Thymus (tissue), 14 donors: ENCODE data around the gene OR7A5. TPM values are rescaled to one million over a fixed set of nuclear protein-coding genes. Genes with fewer than 3 reads are reported as not detected.

Experiments used
- DNase-seq, 9 donors: peaks; one replicate each; pipeline ENCODE4 v3.0.0-alpha.2; 2013; ENCODE audit warnings: low spot score in 9 of 9, low read depth in 6 of 9, missing footprints in 1 of 9
- H3K27ac ChIP-seq, 2 donors: one replicate each; pipeline ENCODE4 v1.5.1; 2013; ENCODE audit warnings: control low read depth in 1 of 2, low read depth in 1 of 2, low read length in 1 of 2, mild to moderate bottlenecking in 1 of 2, moderate library complexity in 1 of 2
- H3K27me3 ChIP-seq, 2 donors: one replicate each; pipeline ENCODE4 v1.5.1; 2013; ENCODE audit warnings: low read length in 1 of 2; ENCODE audit not compliant: control insufficient read depth in 2 of 2, insufficient read depth in 1 of 2
- H3K36me3 ChIP-seq, 2 donors: one replicate each; pipeline ENCODE4 v1.5.1; 2013; ENCODE audit warnings: low read length in 1 of 2, mild to moderate bottlenecking in 1 of 2, moderate library complexity in 1 of 2; ENCODE audit not compliant: control insufficient read depth in 2 of 2, insufficient read depth in 2 of 2
- H3K4me1 ChIP-seq, 2 donors: one replicate each; pipeline ENCODE4 v1.5.1; 2013; ENCODE audit warnings: low read length in 2 of 2; ENCODE audit not compliant: control insufficient read depth in 2 of 2, insufficient read depth in 2 of 2
- H3K4me3 ChIP-seq, 2 donors: one replicate each; pipeline ENCODE4 v1.5.1; 2013; ENCODE audit warnings: low read length in 2 of 2, control low read depth in 1 of 2, mild to moderate bottlenecking in 1 of 2
- H3K9me3 ChIP-seq, 2 donors: one replicate each; pipeline ENCODE4 v1.5.1; 2013; ENCODE audit warnings: low read length in 1 of 2, mild to moderate bottlenecking in 1 of 2; ENCODE audit not compliant: control insufficient read depth in 2 of 2, insufficient read depth in 1 of 2
- WGBS: extraction: QIAGEN DNeasy Blood & Tissue Kit; methylation state at CpG from one replicate; pipeline ENCODE4 v1.1.7; 2013; 5-methylcytosine and 5-hydroxymethylcytosine counted together
- long read RNA-seq, 10 donors: transcript quantifications; one replicate each; lab custom pipeline, GENCODE V29; 2026
- polyA plus RNA-seq: library from polyadenylated mRNA; stranded (reverse); fragments of 200-250 nt; gene quantifications from one replicate; pipeline ENCODE4 v1.2.3, GENCODE V29; 2013
- total RNA-seq: library from RNA; stranded (reverse); fragments of 120-200 nt; gene quantifications from one replicate; pipeline ENCODE4 v1.2.4, GENCODE V29; 2013
- donor health status: healthy.

Gene OR7A5
- total RNA-seq (not detected), polyA plus RNA-seq (0.16 TPM)
- long read RNA-seq, donor 1 = 0 reads
- long read RNA-seq, donor 2 = 0 reads
- long read RNA-seq, donor 3 = 0 reads
- long read RNA-seq, donor 4 = 0 reads
- long read RNA-seq, donor 5 = 0 reads
- long read RNA-seq, donor 6 = 0 reads
- long read RNA-seq, donor 7 = 0 reads
- long read RNA-seq, donor 8, partial matches to known transcripts = 0 of 1 reads
- long read RNA-seq, donor 8, other reads (novel, unspliced or antisense) = 0 of 1 reads
- long read RNA-seq, donor 9 = 0 reads
- long read RNA-seq, donor 10 = 0 reads

GRCh38 chr19:14835011-14835410 lies at the start of gene OR7A5, which contains the start of gene OR7C1:
Gene OR7A5, minus strand, starts transcription at chr19:14835185. Its CDS starts 6,944 bp downstream, at chr19:14828241.
Gene OR7C1, minus strand, starts transcription at chr19:14835185. Its CDS starts 35,049 bp downstream, at chr19:14800136.
- no peak for DNase-seq
- Histone ChIP-seq H3K36me3 (no peaks in the 10 kb centered on the region), H3K9me3 (no peaks in the 10 kb centered on the region), H3K4me3 (no peak within 1 kb of the TSS), H3K27me3 (no peaks in the 10 kb centered on the region), H3K4me1 (no peaks in the 10 kb centered on the region), H3K27ac (no peak within 1 kb of the TSS)
- WGBS = 82% methylated on average over 1 of the region's 1 CpG

- WGBS = 79% methylated on average over 4 of the region's 4 CpGs
Observed at GRCh38 chr19:14871619-14872230, 36.7 kb upstream of the OR7A5 start.

GRCh38 chr19:14868497-14868896 lies 33.5 kb upstream of the OR7A5 start:
- DNase-seq = no peak
- H3K36me3 ChIP-seq = no peaks in the 10 kb centered on the region
- H3K27ac ChIP-seq = no peak overlapping the region
- no peaks in the 10 kb centered on the region for H3K4me1 ChIP-seq
- no peaks in the 10 kb centered on the region for H3K27me3 ChIP-seq
- no peaks in the 10 kb centered on the region for H3K9me3 ChIP-seq
- H3K4me3 ChIP-seq = no peak overlapping the region
- 95% methylated on average over 5 of the region's 5 CpGs for WGBS

More at GRCh38 chr19:14871619-14872230, 36.7 kb upstream of the OR7A5 start:
- H3K27me3 ChIP-seq = no peaks in the 10 kb centered on the region
- DNase-seq = peak in 2 of 9 donors; percentile 4
- H3K27ac ChIP-seq = no peak overlapping the region
- no peak overlapping the region for H3K4me3 ChIP-seq
- H3K36me3 ChIP-seq = no peaks in the 10 kb centered on the region
- H3K9me3 ChIP-seq = no peaks in the 10 kb centered on the region
- no peaks in the 10 kb centered on the region for H3K4me1 ChIP-seq

GRCh38 chr19:14848822-14849221 lies 13.8 kb upstream of the OR7A5 start, which contains the start of gene OR7A10:
Gene OR7A10, minus strand, starts transcription at chr19:14848922. Its CDS starts 7,045 bp downstream, at chr19:14841877.
- 95% methylated on average over 5 of the region's 5 CpGs for WGBS

GRCh38 chr19:14843578-14843977 lies 8.6 kb upstream of the OR7A5 start:
- no peak overlapping the region for H3K4me3 ChIP-seq
- no peak for DNase-seq
- H3K27ac ChIP-seq = no peak overlapping the region
- H3K27me3 ChIP-seq = no peaks in the 10 kb centered on the region
- WGBS = 84% methylated on average over 6 of the region's 6 CpGs
- H3K36me3 ChIP-seq = no peaks in the 10 kb centered on the region
- H3K4me1 ChIP-seq = no peaks in the 10 kb centered on the region
- no peaks in the 10 kb centered on the region for H3K9me3 ChIP-seq

More at GRCh38 chr19:14848822-14849221, 13.8 kb upstream of the OR7A5 start, which contains the start of gene OR7A10:
- no peaks in the 10 kb centered on the region for H3K27me3 ChIP-seq
- no peaks in the 10 kb centered on the region for H3K4me1 ChIP-seq
- no peaks in the 10 kb centered on the region for H3K9me3 ChIP-seq
- no peaks in the 10 kb centered on the region for H3K36me3 ChIP-seq
- no peak within 1 kb of the TSS for H3K4me3 ChIP-seq
- H3K27ac ChIP-seq = no peak within 1 kb of the TSS
- no peak for DNase-seq

GRCh38 chr19:14843169-14843568 lies 8.2 kb upstream of the OR7A5 start:
- no peak overlapping the region for H3K4me3 ChIP-seq
- WGBS = 81% methylated on average over 2 of the region's 2 CpGs
- H3K4me1 ChIP-seq = no peaks in the 10 kb centered on the region
- H3K27ac ChIP-seq = no peak overlapping the region
- no peaks in the 10 kb centered on the region for H3K36me3 ChIP-seq
- no peaks in the 10 kb centered on the region for H3K27me3 ChIP-seq
- H3K9me3 ChIP-seq = no peaks in the 10 kb centered on the region
- DNase-seq = no peak

GRCh38 chr19:14840206-14840605 lies 5.2 kb upstream of the OR7A5 start:
- Histone ChIP-seq H3K27ac (no peak overlapping the region), H3K36me3 (no peaks in the 10 kb centered on the region), H3K4me1 (no peaks in the 10 kb centered on the region), H3K9me3 (no peaks in the 10 kb centered on the region), H3K27me3 (no peaks in the 10 kb centered on the region), H3K4me3 (no peak overlapping the region)
- WGBS = 77% methylated on average over 1 of the region's 1 CpG
- DNase-seq = no peak

- no peaks in the 10 kb centered on the region for H3K4me1 ChIP-seq
- DNase-seq = no peak
- H3K36me3 ChIP-seq = no peaks in the 10 kb centered on the region
- no peaks in the 10 kb centered on the region for H3K27me3 ChIP-seq
- no peak overlapping the region for H3K4me3 ChIP-seq
- no peak overlapping the region for H3K27ac ChIP-seq
- no peaks in the 10 kb centered on the region for H3K9me3 ChIP-seq
- 90% methylated on average over 4 of the region's 4 CpGs for WGBS
Observed at GRCh38 chr19:14837391-14837790, 2.4 kb upstream of the OR7A5 start.

GRCh38 chr19:14830702-14831101 lies 4.3 kb downstream of the OR7A5 start:
- H3K27ac ChIP-seq = no peak overlapping the region
- DNase-seq = no peak
- H3K27me3 ChIP-seq = no peaks in the 10 kb centered on the region
- H3K9me3 ChIP-seq = no peaks in the 10 kb centered on the region
- H3K36me3 ChIP-seq = no peaks in the 10 kb centered on the region
- H3K4me3 ChIP-seq = no peak overlapping the region
- H3K4me1 ChIP-seq = no peaks in the 10 kb centered on the region
- WGBS = 92% methylated on average over 4 of the region's 4 CpGs
